ENCODE data around the gene NCF4.

NCF4 gene

DNA sequence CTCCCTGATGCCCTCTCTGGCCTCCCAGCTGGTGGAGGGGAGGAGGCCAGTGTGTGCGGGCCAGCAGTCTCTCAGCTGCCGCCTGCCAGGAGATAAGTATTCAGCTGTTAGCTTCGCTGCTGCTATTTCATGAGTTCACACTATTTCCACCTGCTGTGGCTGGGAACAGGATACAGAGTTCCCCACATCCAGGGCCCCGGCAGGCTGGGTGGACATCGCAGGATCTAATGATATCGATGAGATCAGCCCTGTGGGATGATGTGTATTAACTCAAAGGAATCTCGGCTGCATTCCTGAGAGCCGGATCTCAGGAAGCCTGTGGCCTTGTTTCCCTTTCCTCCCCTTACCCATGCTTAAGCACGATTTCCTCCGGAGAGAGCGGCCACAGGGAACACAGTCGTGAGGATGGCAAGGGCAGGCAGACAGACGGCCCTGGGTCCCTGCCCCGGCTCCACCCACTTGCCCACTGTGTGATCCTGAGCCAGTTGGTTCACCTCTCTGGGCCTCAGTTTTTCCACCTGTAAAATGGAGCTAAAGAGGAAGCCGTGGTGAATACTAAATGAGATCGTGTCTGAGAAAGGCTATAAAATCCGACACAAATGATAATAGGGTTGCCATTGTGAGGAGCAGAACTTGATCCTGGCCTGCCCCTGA, 37.5 kb upstream of the NCF4 start:
- Histone ChIP-seq H3K36me3 (no peaks in the 10 kb centered on the region), H3K4me1 (ENCODE audit: control insufficient read depth in 1 of 2, insufficient read depth in 1 of 2, low read depth in 1 of 2, low read length in 1 of 2) (peaks cover 4 to 6% of the 10 kb centered on the region in 2 experiments), H3K9me3 (no peaks in the 10 kb centered on the region), H3K27ac (no peak overlapping the region), H3K4me3 (ENCODE audit: low read depth in 1 of 2, low read length in 1 of 2) (no peak overlapping the region), H3K27me3 (peaks cover 45% of the 10 kb centered on the region)
- TF ChIP-seq, protein P1, sequence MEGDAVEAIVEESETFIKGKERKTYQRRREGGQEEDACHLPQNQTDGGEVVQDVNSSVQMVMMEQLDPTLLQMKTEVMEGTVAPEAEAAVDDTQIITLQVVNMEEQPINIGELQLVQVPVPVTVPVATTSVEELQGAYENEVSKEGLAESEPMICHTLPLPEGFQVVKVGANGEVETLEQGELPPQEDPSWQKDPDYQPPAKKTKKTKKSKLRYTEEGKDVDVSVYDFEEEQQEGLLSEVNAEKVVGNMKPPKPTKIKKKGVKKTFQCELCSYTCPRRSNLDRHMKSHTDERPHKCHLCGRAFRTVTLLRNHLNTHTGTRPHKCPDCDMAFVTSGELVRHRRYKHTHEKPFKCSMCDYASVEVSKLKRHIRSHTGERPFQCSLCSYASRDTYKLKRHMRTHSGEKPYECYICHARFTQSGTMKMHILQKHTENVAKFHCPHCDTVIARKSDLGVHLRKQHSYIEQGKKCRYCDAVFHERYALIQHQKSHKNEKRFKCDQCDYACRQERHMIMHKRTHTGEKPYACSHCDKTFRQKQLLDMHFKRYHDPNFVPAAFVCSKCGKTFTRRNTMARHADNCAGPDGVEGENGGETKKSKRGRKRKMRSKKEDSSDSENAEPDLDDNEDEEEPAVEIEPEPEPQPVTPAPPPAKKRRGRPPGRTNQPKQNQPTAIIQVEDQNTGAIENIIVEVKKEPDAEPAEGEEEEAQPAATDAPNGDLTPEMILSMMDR (IDR thresholded peaks at IDR 0.05): no peak

DNA sequence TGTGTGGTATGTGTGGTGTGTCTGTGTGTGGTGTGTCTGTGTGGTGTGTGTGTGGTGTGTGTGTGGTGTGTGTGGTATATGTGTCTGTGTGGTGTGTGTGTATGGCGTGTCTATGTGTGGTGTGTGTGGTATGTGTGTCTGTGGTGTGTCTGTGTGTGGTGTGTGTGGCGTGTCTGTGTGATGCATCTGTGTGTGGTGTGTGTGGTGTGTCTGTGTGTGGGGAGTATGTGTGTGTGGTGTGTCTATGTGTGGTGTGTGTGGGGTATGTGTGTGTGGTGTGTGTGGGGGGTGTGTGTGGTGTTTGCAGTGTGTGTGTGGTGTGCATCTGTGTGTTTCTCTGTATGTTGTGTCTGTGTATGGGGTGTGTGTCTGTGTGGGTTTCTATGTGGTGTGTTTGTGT, 36.2 kb upstream of the NCF4 start:
- TF ChIP-seq, protein P1 (IDR thresholded peaks at IDR 0.05): no peak
- H3K27me3 ChIP-seq: peaks cover 31% of the 10 kb centered on the region

DNA sequence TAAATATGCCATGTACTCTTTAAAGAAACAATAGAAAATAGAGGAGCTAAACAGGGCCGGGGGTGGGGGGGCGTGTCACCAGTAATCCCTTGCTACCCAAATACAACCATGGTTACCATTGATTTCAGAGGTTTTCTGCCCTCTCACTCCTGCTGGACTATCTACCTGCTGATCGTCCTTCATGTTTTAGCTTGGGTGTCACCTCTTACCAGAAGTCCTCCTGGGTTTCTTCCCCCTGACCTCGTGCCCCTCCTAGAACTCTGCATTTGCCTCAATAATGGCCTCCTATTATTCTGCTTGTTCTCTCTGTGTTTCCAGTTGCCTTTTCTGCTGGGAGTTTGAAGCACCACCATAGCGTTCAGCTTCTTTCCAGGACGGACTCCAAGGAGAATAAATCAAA, 34.5 kb upstream of the NCF4 start:
- Histone ChIP-seq H3K27ac (no peak overlapping the region), H3K9me3 (no peaks in the 10 kb centered on the region), H3K4me3 (ENCODE audit: low read depth in 1 of 2, low read length in 1 of 2) (no peak overlapping the region), H3K4me1 (ENCODE audit: control insufficient read depth in 1 of 2, insufficient read depth in 1 of 2, low read depth in 1 of 2, low read length in 1 of 2) (peaks cover 14 to 33% of the 10 kb centered on the region in 2 experiments), H3K27me3 (peaks cover 15% of the 10 kb centered on the region), H3K36me3 (no peaks in the 10 kb centered on the region)
- TF ChIP-seq, protein P1 (IDR thresholded peaks at IDR 0.05): no peak

More for the DNA sequence above, 36.2 kb upstream of the NCF4 start:
- H3K36me3 ChIP-seq: no peaks in the 10 kb centered on the region
- H3K9me3 ChIP-seq: no peaks in the 10 kb centered on the region
- H3K27ac ChIP-seq: no peak overlapping the region
- H3K4me1 ChIP-seq (ENCODE audit: control insufficient read depth in 1 of 2, insufficient read depth in 1 of 2, low read depth in 1 of 2, low read length in 1 of 2): peaks cover 9 to 17% of the 10 kb centered on the region in 2 experiments
- H3K4me3 ChIP-seq (ENCODE audit: low read depth in 1 of 2, low read length in 1 of 2): no peak overlapping the region

DNA sequence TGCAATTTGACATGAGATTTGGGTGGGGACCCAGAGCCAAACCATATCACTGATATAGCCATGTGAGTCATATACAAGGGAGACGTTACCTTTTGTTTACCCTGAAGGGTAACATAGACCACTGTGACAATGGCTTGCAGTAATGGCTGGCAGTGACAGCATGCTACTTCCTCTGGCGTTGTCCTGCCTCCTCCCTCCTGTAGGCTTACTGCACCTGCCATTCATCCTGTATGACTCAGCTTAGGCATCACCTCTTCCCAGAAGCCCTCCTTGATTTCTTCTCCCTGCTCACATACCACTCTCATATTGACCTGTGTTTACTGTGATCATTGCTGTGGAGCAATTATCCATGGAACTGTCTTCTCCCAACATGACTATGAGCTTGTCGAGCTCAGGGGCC, 32.0 kb upstream of the NCF4 start:
- Histone ChIP-seq H3K4me1 (ENCODE audit: control insufficient read depth in 1 of 2, insufficient read depth in 1 of 2, low read depth in 1 of 2, low read length in 1 of 2) (peaks cover 38 to 58% of the 10 kb centered on the region in 2 experiments), H3K4me3 (ENCODE audit: low read depth in 1 of 2, low read length in 1 of 2) (no peak overlapping the region), H3K27me3 (no peaks in the 10 kb centered on the region), H3K27ac (peak overlapping the region; percentile 10), H3K36me3 (no peaks in the 10 kb centered on the region), H3K9me3 (no peaks in the 10 kb centered on the region)
- TF ChIP-seq, protein P1 (IDR thresholded peaks at IDR 0.05): no peak

DNA sequence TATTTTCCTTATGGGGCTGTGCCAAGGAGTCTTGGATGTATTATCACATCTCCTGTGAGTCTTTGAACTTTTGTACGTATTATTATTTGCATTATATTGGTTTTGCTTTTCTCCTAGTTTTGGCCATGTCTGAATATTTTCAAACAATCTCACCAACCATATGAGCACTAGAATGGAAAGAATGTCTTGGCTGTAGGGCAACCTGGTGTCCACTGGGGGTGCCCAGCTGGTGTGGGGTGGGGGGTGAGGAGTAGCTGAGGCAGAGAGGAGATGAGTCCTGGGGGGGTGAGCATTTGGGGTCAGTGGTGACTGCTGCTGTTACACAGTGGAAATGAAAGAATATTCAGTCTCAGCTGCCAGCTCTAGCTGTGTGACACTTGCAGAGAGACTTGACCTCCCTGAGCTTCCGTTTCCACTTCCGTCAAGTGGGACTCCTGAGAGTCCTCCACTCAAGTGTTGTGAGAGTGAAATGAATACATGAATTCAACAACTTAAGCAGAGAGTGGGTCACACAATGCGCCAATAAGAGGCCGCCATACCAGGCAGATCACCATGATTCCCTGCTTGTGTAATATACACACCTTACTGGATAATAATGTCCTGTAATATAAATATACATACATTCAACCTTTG, 31.3 kb upstream of the NCF4 start:
- H3K4me3 ChIP-seq (ENCODE audit: low read depth in 1 of 2, low read length in 1 of 2): no peak overlapping the region
- H3K4me1 ChIP-seq (ENCODE audit: control insufficient read depth in 1 of 2, insufficient read depth in 1 of 2, low read depth in 1 of 2, low read length in 1 of 2): peaks cover 38 to 60% of the 10 kb centered on the region in 2 experiments
- H3K27me3 ChIP-seq: no peaks in the 10 kb centered on the region
- H3K9me3 ChIP-seq: no peaks in the 10 kb centered on the region
- H3K27ac ChIP-seq: peak overlapping the region; percentile 86
- no peaks in the 10 kb centered on the region for H3K36me3 ChIP-seq
- TF ChIP-seq, protein P1 (IDR thresholded peaks at IDR 0.05): no peak

All from neutrophil (primary cell).